GM18520 (cell line): ENCODE measurements around the gene STMN3.
"Not testable (repeated sequence)": the region's sequence is repeated elsewhere in the genome, so short reads cannot be mapped to it uniquely, and the experiment has no call there.

ENCODE experiments used
- ATAC-seq: cut with Tn5 transposase; IDR thresholded peaks from one replicate; pipeline ENCODE4 v1.9.1; 2021; ENCODE audit not compliant: unreplicated experiment

The STMN3 gene

DNA sequence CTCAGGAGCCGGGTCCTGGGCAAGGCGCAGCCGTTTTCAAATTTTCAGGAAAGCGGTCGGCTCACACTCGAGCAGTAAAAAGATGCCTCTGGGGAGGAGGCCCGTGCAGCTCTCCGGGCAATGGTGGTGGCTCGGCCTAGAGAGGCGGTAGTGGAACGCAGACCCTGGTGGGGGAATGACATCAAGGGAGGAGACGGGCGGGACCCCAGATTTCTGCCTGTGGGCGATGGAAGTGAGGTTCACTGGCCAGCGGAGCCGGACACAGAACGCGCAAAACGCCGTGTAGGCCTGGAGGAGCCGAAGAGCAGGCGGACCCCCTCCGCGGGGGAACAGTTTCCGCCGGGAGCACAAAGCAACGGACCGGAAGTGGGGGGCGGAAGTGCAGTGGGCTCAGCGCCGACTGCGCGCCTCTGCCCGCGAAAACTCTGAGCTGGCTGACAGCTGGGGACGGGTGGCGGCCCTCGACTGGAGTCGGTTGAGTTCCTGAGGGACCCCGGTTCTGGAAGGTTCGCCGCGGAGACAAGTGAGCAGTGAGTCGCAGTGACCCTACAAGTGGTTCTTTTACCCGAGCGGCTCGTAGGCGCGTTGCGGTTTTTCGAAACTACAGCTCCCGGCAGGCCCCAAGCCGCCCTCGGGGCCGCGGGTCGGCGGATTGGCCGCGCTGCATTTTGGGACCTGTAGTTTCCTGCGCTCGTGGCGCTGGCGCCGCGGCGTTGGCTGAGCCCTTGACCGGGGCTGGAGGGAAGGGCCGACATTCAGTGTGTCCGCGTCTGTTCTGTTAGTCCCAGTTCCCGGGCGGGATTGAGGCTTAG, 4.9 kb upstream of the STMN3 start, which contains the start of gene RTEL1:
Gene RTEL1, plus strand, starts transcription at position 376 of the 812 bp plus-strand sequence. CDS start 1,091 bp downstream, outside the sequence.
- ATAC-seq = peak; percentile 86

GRCh38 chr20:63657260-63657936, 4.2 kb upstream of the STMN3 start:
- ATAC-seq = no peak

GRCh38 chr20:63656451-63656850, 3.2 kb upstream of the STMN3 start:
- ATAC-seq = no peak

- no peak for ATAC-seq
Observed at GRCh38 chr20:63655249-63655648, 2.0 kb upstream of the STMN3 start.

DNA sequence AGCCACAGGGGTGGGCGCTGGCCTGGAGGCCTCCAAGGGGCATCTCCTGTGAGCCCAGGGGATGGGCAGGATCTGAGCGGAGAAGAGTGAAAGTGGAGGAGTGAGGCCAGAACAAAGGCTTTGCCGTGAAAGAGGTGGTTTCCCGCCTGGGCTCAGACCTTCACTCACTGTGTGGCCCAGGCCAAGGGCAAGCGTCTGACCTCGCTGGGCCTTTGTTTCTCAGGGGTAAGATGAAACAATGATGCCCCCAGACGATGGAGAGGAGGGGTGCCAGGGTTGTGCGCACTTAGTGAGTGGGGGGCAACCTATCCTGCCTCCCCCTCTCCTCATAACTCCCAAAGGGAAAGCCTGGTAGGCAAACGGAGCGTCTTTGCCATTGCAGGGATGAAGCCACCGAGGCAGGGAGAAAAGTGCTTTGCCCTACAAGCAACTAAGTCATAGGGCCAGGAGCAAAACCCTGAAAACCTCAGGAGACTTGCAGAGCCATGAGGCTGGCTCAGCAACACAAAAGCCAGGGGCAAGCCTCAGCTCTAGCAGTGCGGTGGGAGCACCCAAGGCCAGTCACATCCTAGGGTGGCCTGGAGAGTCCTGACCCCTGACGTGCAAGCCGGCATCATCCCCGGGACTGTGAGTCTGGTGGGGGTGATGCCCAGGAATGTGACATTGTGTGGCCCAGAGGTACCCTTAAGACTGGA, 897 bp upstream of the STMN3 start:
- ATAC-seq = no peak

DNA sequence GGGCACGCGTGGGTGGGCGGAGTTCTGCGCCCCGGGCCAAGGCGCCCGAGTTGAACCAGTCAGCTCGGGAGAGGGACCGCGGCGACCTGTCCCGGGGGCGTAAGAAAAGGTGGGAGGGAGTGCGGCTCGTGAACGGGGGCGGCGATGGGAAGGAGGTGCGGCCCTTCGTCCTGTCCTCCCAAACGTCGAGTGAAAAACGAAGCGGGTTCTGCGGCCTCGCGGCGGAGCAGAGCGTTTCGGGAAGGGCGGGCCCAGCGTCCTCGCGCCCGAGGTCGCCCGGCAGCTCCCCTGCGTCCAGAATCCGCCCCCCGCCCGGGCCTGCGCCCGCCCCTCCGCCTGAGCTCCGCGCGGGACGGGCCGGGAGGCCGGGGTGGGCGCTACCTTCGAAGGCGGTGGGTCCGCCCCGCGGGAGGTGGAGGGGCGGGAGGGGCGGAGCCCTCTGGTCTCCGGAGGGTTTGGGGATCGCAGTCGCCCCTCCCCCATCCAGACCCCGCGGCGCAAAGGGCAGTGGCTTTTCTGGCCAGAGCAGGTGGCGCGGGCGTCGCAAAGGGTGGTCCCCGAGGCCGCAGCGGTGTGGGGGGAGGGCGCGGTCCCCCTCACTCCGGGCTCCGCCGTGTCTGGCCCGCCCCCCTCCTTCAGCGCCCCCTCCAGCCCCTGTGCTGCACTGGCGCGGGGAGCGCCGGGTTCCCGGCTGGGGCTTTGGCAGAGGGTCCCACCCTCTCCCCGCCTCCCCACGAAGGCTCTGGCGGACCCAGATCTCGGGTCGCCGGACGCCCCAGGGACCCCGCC, 838 bp downstream of the STMN3 start:
- ATAC-seq = no peak

DNA sequence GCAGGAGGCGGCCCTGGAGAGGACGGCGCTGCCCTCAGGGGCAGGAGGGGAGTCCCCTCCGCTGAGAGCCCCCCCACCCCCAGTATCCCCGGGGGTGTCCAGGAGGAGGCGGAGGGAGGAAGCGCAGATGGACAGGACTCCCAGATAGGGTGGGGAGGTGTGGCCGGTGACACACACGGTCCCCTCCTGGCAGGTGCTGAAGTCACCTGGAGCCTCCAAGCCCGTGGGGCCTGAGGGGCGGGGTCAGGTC, 1.4 kb downstream of the STMN3 start:
- no peak for ATAC-seq

DNA sequence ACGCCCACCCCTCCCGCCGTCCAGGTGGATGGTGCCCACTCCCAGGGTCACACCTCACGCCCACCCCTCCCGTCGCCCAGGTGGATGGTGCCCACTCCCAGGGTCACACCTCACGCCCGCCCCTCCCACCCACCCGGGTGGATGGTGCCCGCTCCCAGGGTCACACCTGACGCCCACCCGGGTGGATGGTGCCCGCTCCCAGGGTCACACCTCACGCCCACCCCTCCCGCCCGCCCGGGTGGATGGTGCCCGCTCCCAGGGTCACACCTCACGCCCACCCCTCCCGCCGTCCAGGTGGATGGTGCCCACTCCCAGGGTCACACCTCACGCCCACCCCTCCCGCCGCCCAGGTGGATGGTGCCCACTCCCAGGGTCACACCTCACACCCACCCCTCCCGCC, 2.7 kb downstream of the STMN3 start:
- ATAC-seq = not testable (repeated sequence)

GRCh38 chr20:63648895-63649589, 4.2 kb downstream of the STMN3 start:
- no peak for ATAC-seq

DNA sequence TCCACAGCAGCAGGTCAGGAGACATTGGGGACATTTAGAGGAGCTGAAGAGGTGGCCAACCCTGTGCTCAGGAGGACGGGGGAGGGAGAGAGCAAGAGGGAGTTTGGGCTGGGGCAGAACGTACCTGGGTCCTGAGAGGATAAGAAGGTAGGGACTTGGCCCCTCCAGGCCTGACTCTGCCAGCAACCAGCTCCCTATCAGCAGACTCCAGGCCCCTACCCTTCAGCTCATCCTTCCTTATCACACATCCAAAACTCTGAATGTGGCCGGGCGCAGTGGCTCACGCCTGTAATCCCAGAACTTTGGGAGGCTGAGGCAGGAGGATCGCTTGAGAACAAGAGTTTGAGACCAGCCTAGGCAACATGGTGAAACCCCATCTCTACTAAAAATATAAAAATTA, 5.0 kb downstream of the STMN3 start:
- ATAC-seq = no peak

DNA sequence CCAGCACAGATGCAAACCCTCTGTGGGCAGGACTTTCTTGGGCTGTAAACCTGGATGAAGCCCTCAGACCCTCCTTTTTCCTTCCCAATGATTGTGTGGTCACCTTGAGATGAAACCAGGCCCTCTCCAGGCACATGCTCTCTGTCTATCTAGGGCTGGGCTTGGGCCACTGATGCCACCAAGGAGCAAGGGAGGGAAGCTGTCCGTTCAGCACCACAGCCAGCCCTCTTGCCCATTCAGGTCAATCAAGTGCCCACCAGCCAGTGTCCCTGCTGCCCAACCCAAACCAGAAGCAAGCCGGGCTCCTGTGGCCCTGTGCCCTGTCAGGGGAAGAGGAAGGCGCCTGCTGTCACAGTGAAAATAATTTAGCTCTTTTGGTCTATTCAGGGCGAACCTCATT, 8.0 kb downstream of the STMN3 start:
- ATAC-seq = no peak

GRCh38 chr20:63643946-63644345, 9.3 kb downstream of the STMN3 start:
- ATAC-seq = no peak

DNA sequence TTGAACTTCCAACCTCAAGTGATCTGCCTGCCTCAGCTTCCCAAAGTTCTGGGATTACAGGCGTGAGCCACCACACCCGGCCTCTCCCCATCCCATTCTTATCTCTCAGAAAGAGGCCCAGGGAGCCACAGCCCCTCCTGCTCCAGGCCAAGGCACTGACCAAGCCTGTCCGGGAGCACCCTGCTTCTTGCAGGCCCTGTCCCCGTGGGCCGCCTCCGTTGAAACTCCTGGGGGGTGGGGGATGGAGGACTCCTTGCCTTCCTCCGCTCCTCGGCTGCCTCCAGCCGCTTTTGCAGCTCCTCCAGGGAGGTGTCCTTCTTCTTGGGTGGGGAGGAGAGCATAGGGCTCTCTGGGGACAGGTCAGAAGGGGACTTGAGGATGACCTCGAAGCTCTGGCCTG, 9.7 kb downstream of the STMN3 start:
- no peak for ATAC-seq

GRCh38 chr20:63642527-63643247, 10.5 kb downstream of the STMN3 start:
- ATAC-seq = no peak

- ATAC-seq = peak; percentile 75
Observed at GRCh38 chr20:63641792-63642523, 11.3 kb downstream of the STMN3 start.

GRCh38 chr20:63641146-63641791, 12.0 kb downstream of the STMN3 start:
- no peak for ATAC-seq

GRCh38 chr20:63640686-63641085, 12.5 kb downstream of the STMN3 start:
- ATAC-seq = not testable (repeated sequence)

- no peak for ATAC-seq
Observed at GRCh38 chr20:63640086-63640485, 13.1 kb downstream of the STMN3 start.
